K562 (cell line): ENCODE results near the gene HMG20B. TPM values are rescaled to one million over a fixed set of nuclear protein-coding genes. Genes with fewer than 3 reads are reported as not detected.

Experiments used
- ATAC-seq: fragments of 200-7000 bp; cut with Tn5 transposase; 3 replicates; pipeline ENCODE4 v1.9.1; 2020; ENCODE audit warnings: moderate library complexity
- BruUV-seq: library from RNA; stranded (reverse); fragments of 400-500 nt; replicated peaks from 2 replicates; lab custom pipeline; 2021; lab: Mats Ljungman, UMichigan
- CTCF ChIA-PET: fragments of 300-600 bp; formaldehyde crosslinking; extraction: SDS; loops from one replicate; lab custom pipeline; 2021; ENCODE audit warnings: low intra/inter-chr PET ratio; lab: Yijun Ruan, JAX
- POLR2A ChIA-PET: fragments of 300-600, 350-650 bp; sonication (Branson Sonifier 250); formaldehyde crosslinking; extraction: SDS; loops from one replicate; lab custom pipeline; 2021; ENCODE audit warnings: antibody characterized with exemption, inconsistent platforms; lab: Yijun Ruan, JAX
- DNase-seq, 4 experiments: peaks; one replicate each; pipeline versions ENCODE4 v3.0.0 to v3.0.0-alpha.2; 2011 to 2018; ENCODE audit warnings: low spot score in 3 of 4, mixed read lengths in 3 of 4; ENCODE audit errors: extremely low read depth in 1 of 4
- FAIRE-seq: peaks from 2 replicates; lab custom pipeline; 2011; peaks lifted over from hg19 to GRCh38; lab: Jason Lieb, UNC
- H2AFZ ChIP-seq: 2 replicates; pipeline ENCODE4 v1.6.0; 2011; ENCODE audit warnings: low read depth, low read length, control low read depth, inconsistent platforms
- H3K27ac ChIP-seq: fragments of 200-600 bp; 3 replicates; pipeline ENCODE4 v1.8.0; 2011; ENCODE audit warnings: low read depth, mild to moderate bottlenecking, control low read depth, inconsistent platforms, low read length, moderate library complexity, mixed read lengths; ENCODE audit errors: extremely low read depth
- H3K27me3 ChIP-seq, 2 experiments: fragments of 300-600 bp in 1 of 2; 2 replicates in 1 of 2; 3 replicates in 1 of 2; pipeline versions ENCODE4 v1.6.0 to v1.8.0; 2011; ENCODE audit warnings: inconsistent platforms in 2 of 2, low read length in 2 of 2, mild to moderate bottlenecking in 1 of 2, mixed read lengths in 1 of 2, moderate library complexity in 1 of 2; ENCODE audit not compliant: control insufficient read depth in 2 of 2, insufficient read depth in 2 of 2
- H3K36me3 ChIP-seq: fragments of 300-600 bp; 3 replicates; pipeline ENCODE4 v1.8.0; 2011; ENCODE audit warnings: mild to moderate bottlenecking, low read length, inconsistent platforms; ENCODE audit not compliant: control insufficient read depth, insufficient read depth
- H3K4me1 ChIP-seq, 2 experiments: fragments of 200-600 bp in 1 of 2; replicated peaks in 1 of 2; 2 replicates in 1 of 2; 3 replicates in 1 of 2; pipeline versions ENCODE4 v1.5.1 to v1.8.0; 2011; ENCODE audit warnings: inconsistent platforms in 2 of 2, low read length in 2 of 2, mild to moderate bottlenecking in 1 of 2, mixed read lengths in 1 of 2, moderate library complexity in 1 of 2; ENCODE audit not compliant: control insufficient read depth in 2 of 2, insufficient read depth in 2 of 2
- H3K4me2 ChIP-seq: 2 replicates; pipeline ENCODE4 v1.6.1; 2011; ENCODE audit warnings: low read length, control low read depth, inconsistent platforms, mixed read lengths; ENCODE audit not compliant: insufficient read depth
- H3K4me3 ChIP-seq: fragments of 200-600 bp; sonication (generic), shearing (Covaris generic); 2 replicates; pipeline ENCODE4 v1.5.1; 2016; ENCODE audit warnings: control low read depth, inconsistent platforms
- H3K79me2 ChIP-seq: fragments of 200-600 bp; 3 replicates; pipeline ENCODE4 v1.8.0; 2011; ENCODE audit warnings: low read length, inconsistent platforms; ENCODE audit not compliant: control insufficient read depth, insufficient read depth
- H3K9ac ChIP-seq, 2 experiments: 2 replicates each; pipeline versions ENCODE4 v1.6.0 to v1.6.1; 2011; ENCODE audit warnings: low read depth in 2 of 2, low read length in 2 of 2, control low read depth in 1 of 2, inconsistent platforms in 1 of 2, mild to moderate bottlenecking in 1 of 2, mixed read lengths in 1 of 2; ENCODE audit not compliant: insufficient read depth in 1 of 2
- H3K9me1 ChIP-seq: one replicate; pipeline ENCODE4 v1.6.0; 2011; ENCODE audit warnings: inconsistent platforms, mild to moderate bottlenecking, low read length, moderate library complexity; ENCODE audit not compliant: control insufficient read depth, insufficient read depth
- H3K9me3 ChIP-seq: replicated peaks from 2 replicates; pipeline ENCODE4 v1.5.1; 2011; ENCODE audit warnings: low read depth, low read length, inconsistent platforms; ENCODE audit not compliant: control insufficient read depth, insufficient read depth
- H4K20me1 ChIP-seq: replicated peaks from 2 replicates; pipeline ENCODE4 v1.6.1; 2011; ENCODE audit warnings: low read length, inconsistent platforms, mixed read lengths; ENCODE audit not compliant: control insufficient read depth, insufficient read depth
- OTX1 ChIP-seq: fragments of 450-650 bp; formaldehyde crosslinking; IDR thresholded peaks from 2 replicates; pipeline ENCODE4 v1.4.0; 2022; ENCODE audit warnings: mild to moderate bottlenecking
- POLR2A ChIP-seq: fragments of 450-650 bp; conservative IDR thresholded peaks from 2 replicates; pipeline ENCODE4 v1.6.1; 2016
- RBFOX2 ChIP-seq: fragments of 200-400 bp; formaldehyde crosslinking; IDR thresholded peaks from 2 replicates; pipeline ENCODE4 v1.6.1; 2017; ENCODE audit warnings: low read depth, mild to moderate bottlenecking, low read length, moderate library complexity
- TCFL5 ChIP-seq: fragments of 250-450 bp; sonication (Bioruptor Pico); conservative IDR thresholded peaks from 2 replicates; pipeline ENCODE4 v1.6.1; 2021; ENCODE audit warnings: mild to moderate bottlenecking, moderate library complexity, matching md5 sums
- WGBS: fragments of 100-300 bp; shearing (Covaris generic); methylation state at CpG from one replicate; pipeline ENCODE4 v1.1.6; 2016; ENCODE audit warnings: low coverage, mixed read lengths; ENCODE audit not compliant: insufficient coverage; ENCODE audit errors: missing lambda C conversion rate; 5-methylcytosine and 5-hydroxymethylcytosine counted together
- in situ Hi-C: fragments of 300-500 bp; cut with MboI; formaldehyde crosslinking; loops from 4 replicates; pipeline ENCODE4 v1.15.0; 2018; ENCODE audit warnings: inconsistent platforms, mixed read lengths
- intact Hi-C: fragments of 100-400 bp; cut with micrococcal nuclease; formaldehyde crosslinking; loops from 2 replicates; pipeline ENCODE4 v1.14.2; 2022
- polyA plus RNA-seq, 8 experiments: library from polyadenylated mRNA; depleted of rRNA in 4 of 8; stranded (reverse) in 5 of 8; unstranded in 3 of 8; fragments of >200 nt; fragmentation: Nextera tagmentation in 2 of 8; fragmentation: Illumina TruSeq in 1 of 8; extraction: Ambion mirVana in 2 of 8; extraction: Trizol in 1 of 8; gene quantifications; 2 replicates each; pipeline versions ENCODE4 v1.2.1 to v1.2.3, GENCODE V29; 2011 to 2014; ENCODE audit warnings: inconsistent platforms in 1 of 8, missing spikeins in 1 of 8
- total RNA-seq, 7 experiments: library from RNA; depleted of rRNA in 6 of 7; stranded (reverse); fragments of >200 nt in 6 of 7; fragmentation: Illumina TruSeq in 2 of 7; extraction: Trizol in 2 of 7; gene quantifications; 2 replicates each; pipeline versions ENCODE4 v1.2.1 to v1.2.3, GENCODE V29; 2011 to 2021; ENCODE audit warnings: low replicate concordance in 1 of 7

HMG20B gene
- total and polyA plus RNA-seq, 9 of the 15 experiments (the other 6 are each of a cell fraction or from before 2014, with no cell fraction given): 0.35 to 172 (median 38.6) TPM

DNA sequence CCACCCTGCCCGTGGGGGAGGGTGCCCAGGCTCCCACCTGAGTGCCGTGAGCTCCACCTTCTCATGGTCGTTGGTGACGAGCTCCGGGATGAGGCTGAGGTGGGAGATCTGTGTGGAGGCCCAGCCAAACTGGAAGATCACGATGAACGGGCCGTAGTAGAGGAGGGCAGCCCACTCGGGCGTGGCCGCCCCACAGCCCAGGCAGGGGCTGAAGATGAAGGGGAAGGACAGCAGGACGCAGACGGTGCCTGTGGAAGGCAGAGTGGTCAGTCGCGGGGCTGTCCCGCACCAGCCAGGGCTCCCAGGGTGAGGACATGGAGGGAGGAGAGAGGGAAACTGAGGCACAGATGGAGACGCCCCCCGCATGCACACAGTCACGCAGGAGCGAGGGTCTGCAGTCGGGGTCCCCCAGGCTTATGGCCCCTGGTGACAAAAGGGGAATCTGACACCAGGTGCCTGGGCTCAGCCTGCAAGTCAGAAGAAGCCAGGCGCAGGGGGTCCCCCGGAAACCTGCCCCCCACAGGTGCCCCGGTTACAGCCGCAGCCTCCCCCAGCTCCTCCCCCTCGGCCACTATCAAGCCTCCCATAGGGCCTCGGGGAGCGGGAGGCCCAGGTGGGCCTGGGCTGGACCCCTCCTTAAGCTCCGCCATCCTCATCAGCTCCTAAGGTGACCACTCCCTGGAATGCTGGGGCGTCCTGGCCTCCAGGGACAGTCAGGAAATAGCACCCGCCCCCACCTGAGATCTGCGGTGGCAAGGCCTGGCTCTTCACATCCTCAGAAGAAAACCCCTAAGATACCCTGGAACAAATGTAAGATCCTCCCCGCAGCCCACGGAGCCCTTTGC, 21.6 kb upstream of the HMG20B start:
- CTCF ChIA-PET: no interaction called here
- no TSS peak for BruUV-seq
- DNase-seq: no peak
- Histone ChIP-seq H3K9me3 (no peaks in the 10 kb centered on the region), H3K4me3 (no peak overlapping the region), H3K4me1 (peaks cover 5 to 64% of the 10 kb centered on the region in 2 experiments; a peak in 3 of 5 replicates), H3K4me2 (no peak overlapping the region), H3K79me2 (peaks cover 30% of the 10 kb centered on the region), H3K9ac (no peak overlapping the region), H2AFZ (no peak overlapping the region), H3K9me1 (peaks cover 1% of the 10 kb centered on the region), H3K27me3 (no peaks in the 10 kb centered on the region), H3K27ac (no peak overlapping the region), H4K20me1 (peaks cover 8% of the 10 kb centered on the region), H3K36me3 (peaks cover 60% of the 10 kb centered on the region)
- in situ Hi-C loops: no loop called here
- no peak for ATAC-seq
- 98% methylated on average over 12 of the region's 34 CpGs for WGBS
- intact Hi-C loops: no loop called here
- POLR2A ChIA-PET: interaction anchor here (0.7 to 1.5 kb wide), 2 partner anchors 11 to 34 kb away, joined by 3 read pairs; no protein-coding TSS in a partner anchor
- no peak for TF ChIP-seq OTX1 (CRISPR knock-in tag)
- peak; percentile 39 for TF ChIP-seq RBFOX2
- 0 out of 2 replicates have a peak, but pooled peaks have one; percentile 18 for TF ChIP-seq POLR2A
- no peak for FAIRE-seq

DNA sequence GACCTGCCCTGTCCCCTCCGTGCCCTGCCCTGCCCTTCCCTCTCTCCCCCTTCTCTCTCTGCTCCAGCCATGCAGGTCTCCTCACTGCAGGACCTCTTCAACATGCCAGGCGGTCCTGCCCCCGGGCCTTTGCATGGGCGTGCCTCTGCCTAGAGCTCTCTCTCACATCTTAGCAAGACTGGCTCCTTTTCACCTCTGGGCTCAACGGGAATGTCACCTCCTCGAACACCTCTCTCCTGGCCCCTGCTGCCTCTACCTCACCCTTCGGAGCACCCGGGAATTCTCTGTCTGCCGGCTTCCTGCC, 21.0 kb upstream of the HMG20B start:
- CTCF ChIA-PET: no interaction called here
- 93% methylated on average over 8 of the region's 9 CpGs for WGBS
- H3K9me3 ChIP-seq: no peaks in the 10 kb centered on the region
- H3K9me1 ChIP-seq: peaks cover 7% of the 10 kb centered on the region
- ATAC-seq (no peak), DNase-seq (no peak), FAIRE-seq (no peak)
- peaks cover 10 to 64% of the 10 kb centered on the region in 2 experiments; a peak in 4 of 5 replicates for H3K4me1 ChIP-seq
- H2AFZ ChIP-seq: no peak overlapping the region
- peaks cover 57% of the 10 kb centered on the region for H3K36me3 ChIP-seq
- no peak overlapping the region for H3K27ac ChIP-seq
- no peak for TF ChIP-seq TCFL5 (CRISPR knock-in tag)
- BruUV-seq: no TSS peak
- intact Hi-C loops: no loop called here
- in situ Hi-C loops: no loop called here
- no peaks in the 10 kb centered on the region for H3K27me3 ChIP-seq
- peak overlapping the region in 1 of 2 experiments; percentile 36; a peak in 1 of 4 replicates for H3K9ac ChIP-seq
- H3K4me3 ChIP-seq: no peak overlapping the region
- no peak overlapping the region for H3K4me2 ChIP-seq
- POLR2A ChIA-PET: interaction anchor here (0.7 to 0.8 kb wide), 2 partner anchors 34 to 36 kb away, joined by 3 read pairs; no protein-coding TSS in a partner anchor
- H3K79me2 ChIP-seq: peaks cover 36% of the 10 kb centered on the region
- peaks cover 14% of the 10 kb centered on the region for H4K20me1 ChIP-seq
